H1 (cell line): ENCODE data around the gene DENND2C.

Source experiments
- POLR2AphosphoS5 ChIP-seq: IDR thresholded peaks from 2 replicates; pipeline ENCODE4 v1.6.1; 2011; ENCODE audit warnings: low read depth, low read length
- SRF ChIP-seq: IDR thresholded peaks from 2 replicates; pipeline ENCODE4 v1.6.1; 2011; ENCODE audit warnings: mild to moderate bottlenecking, low read depth, low read length, moderate library complexity
- TF ChIP-seq, protein P1 (sequence below), 3 experiments: IDR thresholded peaks; 1 replicate in 2 of 3; 2 replicates in 1 of 3; pipeline versions ENCODE4 v1.5.1 to v1.6.1; 2011; ENCODE audit warnings: low read length in 3 of 3, mild to moderate bottlenecking in 3 of 3, inconsistent platforms in 2 of 3, low read depth in 1 of 3, moderate library complexity in 1 of 3; ENCODE audit not compliant: insufficient read depth in 1 of 3; ENCODE audit errors: control extremely low read depth in 1 of 3

GRCh38 chr1:114536043-114536442 lies 133.8 kb downstream of the DENND2C start:
- TF ChIP-seq, protein P1, sequence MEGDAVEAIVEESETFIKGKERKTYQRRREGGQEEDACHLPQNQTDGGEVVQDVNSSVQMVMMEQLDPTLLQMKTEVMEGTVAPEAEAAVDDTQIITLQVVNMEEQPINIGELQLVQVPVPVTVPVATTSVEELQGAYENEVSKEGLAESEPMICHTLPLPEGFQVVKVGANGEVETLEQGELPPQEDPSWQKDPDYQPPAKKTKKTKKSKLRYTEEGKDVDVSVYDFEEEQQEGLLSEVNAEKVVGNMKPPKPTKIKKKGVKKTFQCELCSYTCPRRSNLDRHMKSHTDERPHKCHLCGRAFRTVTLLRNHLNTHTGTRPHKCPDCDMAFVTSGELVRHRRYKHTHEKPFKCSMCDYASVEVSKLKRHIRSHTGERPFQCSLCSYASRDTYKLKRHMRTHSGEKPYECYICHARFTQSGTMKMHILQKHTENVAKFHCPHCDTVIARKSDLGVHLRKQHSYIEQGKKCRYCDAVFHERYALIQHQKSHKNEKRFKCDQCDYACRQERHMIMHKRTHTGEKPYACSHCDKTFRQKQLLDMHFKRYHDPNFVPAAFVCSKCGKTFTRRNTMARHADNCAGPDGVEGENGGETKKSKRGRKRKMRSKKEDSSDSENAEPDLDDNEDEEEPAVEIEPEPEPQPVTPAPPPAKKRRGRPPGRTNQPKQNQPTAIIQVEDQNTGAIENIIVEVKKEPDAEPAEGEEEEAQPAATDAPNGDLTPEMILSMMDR (IDR thresholded peaks at IDR 0.05; ENCODE audit: control extremely low read depth in 1 of 3, insufficient read depth in 1 of 3, low read depth in 1 of 3, low read length in 3 of 3): no peak
- TF ChIP-seq POLR2AphosphoS5 (no peak), SRF (no peak)
